Measurements from ENCODE around the gene ERRFI1. TPM values are rescaled to one million over a fixed set of nuclear protein-coding genes. Genes with fewer than 3 reads are reported as not detected.

ERRFI1 gene
- total and polyA plus RNA-seq, 4 donors, result 60.7 to 424 (median 106) TPM

DNA sequence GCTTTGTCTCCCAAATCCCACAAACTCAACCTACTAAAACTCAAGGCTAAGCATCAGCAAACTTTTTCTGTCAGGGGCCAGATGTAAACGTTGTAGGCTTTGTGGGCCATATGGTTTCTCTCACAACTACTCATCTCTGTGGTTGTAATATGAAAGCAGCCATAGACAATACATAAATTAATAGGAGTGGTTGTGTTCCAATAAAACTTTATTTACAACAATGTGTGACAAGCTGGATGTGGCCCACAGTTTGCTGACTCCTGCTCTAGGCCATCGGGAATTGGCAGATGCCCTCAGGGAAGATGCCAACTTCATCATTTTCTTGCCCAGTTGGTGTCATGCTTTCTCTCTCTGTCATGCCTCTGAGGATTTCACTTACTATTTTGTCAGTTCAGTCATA lies 17.5 kb upstream of the ERRFI1 start:
- WGBS, result 62% methylated on average over 2 of the region's 2 CpGs
- TF ChIP-seq, protein P1, sequence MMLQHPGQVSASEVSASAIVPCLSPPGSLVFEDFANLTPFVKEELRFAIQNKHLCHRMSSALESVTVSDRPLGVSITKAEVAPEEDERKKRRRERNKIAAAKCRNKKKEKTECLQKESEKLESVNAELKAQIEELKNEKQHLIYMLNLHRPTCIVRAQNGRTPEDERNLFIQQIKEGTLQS (IDR thresholded peaks at IDR 0.05), result no peak
- TF ChIP-seq FOXA1 (IDR thresholded peaks at IDR 0.05) (no peak), YY1 (IDR thresholded peaks at IDR 0.05) (no peak)

DNA sequence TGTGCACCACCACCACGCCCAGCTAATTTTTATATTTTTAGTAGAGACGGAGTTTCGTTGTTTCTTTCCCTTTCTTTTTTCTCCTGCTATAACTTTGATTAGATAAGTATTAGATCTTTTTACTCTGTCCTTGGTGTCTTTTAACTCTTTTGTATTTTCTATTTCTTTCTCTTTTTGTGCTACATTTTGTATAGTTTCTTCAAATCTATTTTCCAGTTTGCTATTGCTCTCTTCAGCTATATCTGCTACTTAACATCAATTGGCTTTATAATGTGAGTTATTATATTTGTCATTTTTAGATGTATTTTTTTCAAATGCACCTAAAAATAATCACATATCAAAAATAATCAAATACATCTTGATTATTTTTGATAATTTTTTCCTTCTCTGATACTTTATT lies 16.0 kb upstream of the ERRFI1 start:
- no peak for DNase-seq (ENCODE audit: low spot score)
- Histone ChIP-seq H3K4me3 (ENCODE audit: low read depth in 1 of 3, low read length in 3 of 3) (no peak overlapping the region), H3K4me1 (ENCODE audit: control insufficient read depth in 4 of 4, insufficient read depth in 4 of 4, low read length in 3 of 4) (no peaks in the 10 kb centered on the region), H3K36me3 (ENCODE audit: control insufficient read depth in 4 of 4, insufficient read depth in 3 of 4, low read depth in 1 of 4, low read length in 3 of 4) (no peaks in the 10 kb centered on the region), H3K9me3 (ENCODE audit: control insufficient read depth in 4 of 4, low read length in 3 of 4) (no peaks in the 10 kb centered on the region), H3K27me3 (ENCODE audit: control insufficient read depth in 4 of 4, insufficient read depth in 4 of 4, low read length in 3 of 4) (no peaks in the 10 kb centered on the region), H3K9ac (ENCODE audit: low read depth in 1 of 2, low read length in 2 of 2) (no peak overlapping the region), H3K27ac (ENCODE audit: low read depth in 1 of 2, low read length in 2 of 2) (no peak overlapping the region)
- 98% methylated on average over 3 of the region's 3 CpGs for WGBS
- TF ChIP-seq REST (IDR thresholded peaks at IDR 0.05), result no peak
- TF ChIP-seq HNF4A (conservative IDR thresholded peaks at IDR 0.05), result no peak
- no peak for TF ChIP-seq SP1 (IDR thresholded peaks at IDR 0.05)
- no peak for TF ChIP-seq FOXA2 (IDR thresholded peaks at IDR 0.05)
- TF ChIP-seq, protein P1 (IDR thresholded peaks at IDR 0.05), result no peak
- no peak for TF ChIP-seq TAF1 (conservative IDR thresholded peaks at IDR 0.05)
- no peak for TF ChIP-seq HNF4G (IDR thresholded peaks at IDR 0.05)
- TF ChIP-seq, protein P2, sequence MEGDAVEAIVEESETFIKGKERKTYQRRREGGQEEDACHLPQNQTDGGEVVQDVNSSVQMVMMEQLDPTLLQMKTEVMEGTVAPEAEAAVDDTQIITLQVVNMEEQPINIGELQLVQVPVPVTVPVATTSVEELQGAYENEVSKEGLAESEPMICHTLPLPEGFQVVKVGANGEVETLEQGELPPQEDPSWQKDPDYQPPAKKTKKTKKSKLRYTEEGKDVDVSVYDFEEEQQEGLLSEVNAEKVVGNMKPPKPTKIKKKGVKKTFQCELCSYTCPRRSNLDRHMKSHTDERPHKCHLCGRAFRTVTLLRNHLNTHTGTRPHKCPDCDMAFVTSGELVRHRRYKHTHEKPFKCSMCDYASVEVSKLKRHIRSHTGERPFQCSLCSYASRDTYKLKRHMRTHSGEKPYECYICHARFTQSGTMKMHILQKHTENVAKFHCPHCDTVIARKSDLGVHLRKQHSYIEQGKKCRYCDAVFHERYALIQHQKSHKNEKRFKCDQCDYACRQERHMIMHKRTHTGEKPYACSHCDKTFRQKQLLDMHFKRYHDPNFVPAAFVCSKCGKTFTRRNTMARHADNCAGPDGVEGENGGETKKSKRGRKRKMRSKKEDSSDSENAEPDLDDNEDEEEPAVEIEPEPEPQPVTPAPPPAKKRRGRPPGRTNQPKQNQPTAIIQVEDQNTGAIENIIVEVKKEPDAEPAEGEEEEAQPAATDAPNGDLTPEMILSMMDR (IDR thresholded peaks at IDR 0.05; ENCODE audit: low read depth, low read length, missing input control), result no peak
- TF ChIP-seq EGR1 (IDR thresholded peaks at IDR 0.05; ENCODE audit: low read depth in 2 of 2), result no peak
- TF ChIP-seq FOXA1 (IDR thresholded peaks at IDR 0.05), result no peak
- TF ChIP-seq GABPA (IDR thresholded peaks at IDR 0.05 in 1 of 2, conservative IDR thresholded peaks at IDR 0.05 in 1 of 2), result no peak
- no peak for TF ChIP-seq JUND (IDR thresholded peaks at IDR 0.05)
- TF ChIP-seq RAD21 (IDR thresholded peaks at IDR 0.05), result no peak
- TF ChIP-seq, protein P3, sequence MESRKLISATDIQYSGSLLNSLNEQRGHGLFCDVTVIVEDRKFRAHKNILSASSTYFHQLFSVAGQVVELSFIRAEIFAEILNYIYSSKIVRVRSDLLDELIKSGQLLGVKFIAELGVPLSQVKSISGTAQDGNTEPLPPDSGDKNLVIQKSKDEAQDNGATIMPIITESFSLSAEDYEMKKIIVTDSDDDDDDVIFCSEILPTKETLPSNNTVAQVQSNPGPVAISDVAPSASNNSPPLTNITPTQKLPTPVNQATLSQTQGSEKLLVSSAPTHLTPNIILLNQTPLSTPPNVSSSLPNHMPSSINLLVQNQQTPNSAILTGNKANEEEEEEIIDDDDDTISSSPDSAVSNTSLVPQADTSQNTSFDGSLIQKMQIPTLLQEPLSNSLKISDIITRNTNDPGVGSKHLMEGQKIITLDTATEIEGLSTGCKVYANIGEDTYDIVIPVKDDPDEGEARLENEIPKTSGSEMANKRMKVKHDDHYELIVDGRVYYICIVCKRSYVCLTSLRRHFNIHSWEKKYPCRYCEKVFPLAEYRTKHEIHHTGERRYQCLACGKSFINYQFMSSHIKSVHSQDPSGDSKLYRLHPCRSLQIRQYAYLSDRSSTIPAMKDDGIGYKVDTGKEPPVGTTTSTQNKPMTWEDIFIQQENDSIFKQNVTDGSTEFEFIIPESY (IDR thresholded peaks at IDR 0.05), result no peak
- TF ChIP-seq YY1 (IDR thresholded peaks at IDR 0.05), result no peak
- TF ChIP-seq NR2F2 (IDR thresholded peaks at IDR 0.05), result no peak

More for the DNA sequence above, 17.5 kb upstream of the ERRFI1 start:
- no peak for DNase-seq (ENCODE audit: low spot score)
- H3K4me1 ChIP-seq (ENCODE audit: control insufficient read depth in 4 of 4, insufficient read depth in 4 of 4, low read length in 3 of 4), result no peaks in the 10 kb centered on the region
- no peak overlapping the region for H3K27ac ChIP-seq (ENCODE audit: low read depth in 1 of 2, low read length in 2 of 2)
- H3K9me3 ChIP-seq (ENCODE audit: control insufficient read depth in 4 of 4, low read length in 3 of 4), result no peaks in the 10 kb centered on the region
- no peak overlapping the region for H3K4me3 ChIP-seq (ENCODE audit: low read depth in 1 of 3, low read length in 3 of 3)
- no peaks in the 10 kb centered on the region for H3K27me3 ChIP-seq (ENCODE audit: control insufficient read depth in 4 of 4, insufficient read depth in 4 of 4, low read length in 3 of 4)
- no peak overlapping the region for H3K9ac ChIP-seq (ENCODE audit: low read depth in 1 of 2, low read length in 2 of 2)
- no peaks in the 10 kb centered on the region for H3K36me3 ChIP-seq (ENCODE audit: control insufficient read depth in 4 of 4, insufficient read depth in 3 of 4, low read depth in 1 of 4, low read length in 3 of 4)

All from liver (tissue), 9 donors.